K562 (cell line): Measurements from ENCODE around the gene ZNF652. TPM values are rescaled to one million over a fixed set of nuclear protein-coding genes. Genes with fewer than 3 reads are reported as not detected.
A peak's percentile ranks its signal among the peaks of the same experiment; 100 is the strongest.

ENCODE experiments used
- ATAC-seq: fragments of 200-7000 bp; cut with Tn5 transposase; 3 replicates; pipeline ENCODE4 v1.9.1; 2020; ENCODE audit warnings: moderate library complexity
- BruUV-seq: library from RNA; stranded (reverse); fragments of 400-500 nt; replicated peaks from 2 replicates; lab custom pipeline; 2021; lab: Mats Ljungman, UMichigan
- CTCF ChIA-PET: fragments of 300-600 bp; formaldehyde crosslinking; extraction: SDS; loops from one replicate; lab custom pipeline; 2021; ENCODE audit warnings: low intra/inter-chr PET ratio; lab: Yijun Ruan, JAX
- POLR2A ChIA-PET: fragments of 300-600, 350-650 bp; sonication (Branson Sonifier 250); formaldehyde crosslinking; extraction: SDS; loops from one replicate; lab custom pipeline; 2021; ENCODE audit warnings: antibody characterized with exemption, inconsistent platforms; lab: Yijun Ruan, JAX
- DNase-seq, 4 experiments: peaks; one replicate each; pipeline versions ENCODE4 v3.0.0 to v3.0.0-alpha.2; 2011 to 2018; ENCODE audit warnings: low spot score in 3 of 4, mixed read lengths in 3 of 4; ENCODE audit errors: extremely low read depth in 1 of 4
- FAIRE-seq: peaks from 2 replicates; lab custom pipeline; 2011; peaks lifted over from hg19 to GRCh38; lab: Jason Lieb, UNC
- H2AFZ ChIP-seq: 2 replicates; pipeline ENCODE4 v1.6.0; 2011; ENCODE audit warnings: low read depth, low read length, control low read depth, inconsistent platforms
- H3K27ac ChIP-seq: fragments of 200-600 bp; 3 replicates; pipeline ENCODE4 v1.8.0; 2011; ENCODE audit warnings: low read depth, mild to moderate bottlenecking, control low read depth, inconsistent platforms, low read length, moderate library complexity, mixed read lengths; ENCODE audit errors: extremely low read depth
- H3K27me3 ChIP-seq, 2 experiments: fragments of 300-600 bp in 1 of 2; 2 replicates in 1 of 2; 3 replicates in 1 of 2; pipeline versions ENCODE4 v1.6.0 to v1.8.0; 2011; ENCODE audit warnings: inconsistent platforms in 2 of 2, low read length in 2 of 2, mild to moderate bottlenecking in 1 of 2, mixed read lengths in 1 of 2, moderate library complexity in 1 of 2; ENCODE audit not compliant: control insufficient read depth in 2 of 2, insufficient read depth in 2 of 2
- H3K36me3 ChIP-seq: fragments of 300-600 bp; 3 replicates; pipeline ENCODE4 v1.8.0; 2011; ENCODE audit warnings: mild to moderate bottlenecking, low read length, inconsistent platforms; ENCODE audit not compliant: control insufficient read depth, insufficient read depth
- H3K4me1 ChIP-seq, 2 experiments: fragments of 200-600 bp in 1 of 2; replicated peaks in 1 of 2; 2 replicates in 1 of 2; 3 replicates in 1 of 2; pipeline versions ENCODE4 v1.5.1 to v1.8.0; 2011; ENCODE audit warnings: inconsistent platforms in 2 of 2, low read length in 2 of 2, mild to moderate bottlenecking in 1 of 2, mixed read lengths in 1 of 2, moderate library complexity in 1 of 2; ENCODE audit not compliant: control insufficient read depth in 2 of 2, insufficient read depth in 2 of 2
- H3K4me2 ChIP-seq: 2 replicates; pipeline ENCODE4 v1.6.1; 2011; ENCODE audit warnings: low read length, control low read depth, inconsistent platforms, mixed read lengths; ENCODE audit not compliant: insufficient read depth
- H3K4me3 ChIP-seq: fragments of 200-600 bp; sonication (generic), shearing (Covaris generic); 2 replicates; pipeline ENCODE4 v1.5.1; 2016; ENCODE audit warnings: control low read depth, inconsistent platforms
- H3K79me2 ChIP-seq: fragments of 200-600 bp; 3 replicates; pipeline ENCODE4 v1.8.0; 2011; ENCODE audit warnings: low read length, inconsistent platforms; ENCODE audit not compliant: control insufficient read depth, insufficient read depth
- H3K9ac ChIP-seq, 2 experiments: 2 replicates each; pipeline versions ENCODE4 v1.6.0 to v1.6.1; 2011; ENCODE audit warnings: low read depth in 2 of 2, low read length in 2 of 2, control low read depth in 1 of 2, inconsistent platforms in 1 of 2, mild to moderate bottlenecking in 1 of 2, mixed read lengths in 1 of 2; ENCODE audit not compliant: insufficient read depth in 1 of 2
- H3K9me1 ChIP-seq: one replicate; pipeline ENCODE4 v1.6.0; 2011; ENCODE audit warnings: inconsistent platforms, mild to moderate bottlenecking, low read length, moderate library complexity; ENCODE audit not compliant: control insufficient read depth, insufficient read depth
- H3K9me3 ChIP-seq: replicated peaks from 2 replicates; pipeline ENCODE4 v1.5.1; 2011; ENCODE audit warnings: low read depth, low read length, inconsistent platforms; ENCODE audit not compliant: control insufficient read depth, insufficient read depth
- H4K20me1 ChIP-seq: replicated peaks from 2 replicates; pipeline ENCODE4 v1.6.1; 2011; ENCODE audit warnings: low read length, inconsistent platforms, mixed read lengths; ENCODE audit not compliant: control insufficient read depth, insufficient read depth
- AFF4 ChIP-seq: sonication (generic); formaldehyde crosslinking; IDR thresholded peaks from 2 replicates; pipeline ENCODE4 v1.8.0; 2023; ENCODE audit warnings: mild to moderate bottlenecking, missing genetic modification reagents
- NR1H2 ChIP-seq: sonication (generic); formaldehyde crosslinking; IDR thresholded peaks from 2 replicates; pipeline ENCODE4 v1.4.0; 2020; ENCODE audit warnings: mild to moderate bottlenecking, missing genetic modification reagents
- SAP30 ChIP-seq: fragments of 200-600 bp; sonication (generic); IDR thresholded peaks from 2 replicates; pipeline ENCODE4 v1.6.1; 2012; ENCODE audit warnings: borderline replicate concordance, low read depth, mild to moderate bottlenecking, moderate library complexity, low read length, control low read depth, inconsistent platforms; ENCODE audit not compliant: insufficient read depth, poor library complexity, severe bottlenecking
- SRF ChIP-seq, 2 experiments: fragments of 250-450, 450-650 bp in 1 of 2; sonication (Bioruptor Pico) in 1 of 2; sonication (generic) in 1 of 2; formaldehyde crosslinking; IDR thresholded peaks; 2 replicates each; pipeline versions ENCODE4 v1.5.0 to v1.5.1; 2020 to 2022; ENCODE audit warnings: mild to moderate bottlenecking in 1 of 2, missing genetic modification reagents in 1 of 2
- ZKSCAN3 ChIP-seq: fragments of 250-450 bp; sonication (Bioruptor Pico); IDR thresholded peaks from 2 replicates; pipeline ENCODE4 v1.4.0; 2020
- ZNF584 ChIP-seq: fragments of 200-800 bp; sonication (Bioruptor generic); IDR thresholded peaks from 2 replicates; pipeline ENCODE4 v1.6.1; 2016; ENCODE audit warnings: low read depth, mild to moderate bottlenecking, missing genetic modification characterization, missing compliant biosample characterization
- WGBS: fragments of 100-300 bp; shearing (Covaris generic); methylation state at CpG from one replicate; pipeline ENCODE4 v1.1.6; 2016; ENCODE audit warnings: low coverage, mixed read lengths; ENCODE audit not compliant: insufficient coverage; ENCODE audit errors: missing lambda C conversion rate; 5-methylcytosine and 5-hydroxymethylcytosine counted together
- in situ Hi-C: fragments of 300-500 bp; cut with MboI; formaldehyde crosslinking; loops from 4 replicates; pipeline ENCODE4 v1.15.0; 2018; ENCODE audit warnings: inconsistent platforms, mixed read lengths
- intact Hi-C: fragments of 100-400 bp; cut with micrococcal nuclease; formaldehyde crosslinking; loops from 2 replicates; pipeline ENCODE4 v1.14.2; 2022
- polyA plus RNA-seq, 8 experiments: library from polyadenylated mRNA; depleted of rRNA in 4 of 8; stranded (reverse) in 5 of 8; unstranded in 3 of 8; fragments of >200 nt; fragmentation: Nextera tagmentation in 2 of 8; fragmentation: Illumina TruSeq in 1 of 8; extraction: Ambion mirVana in 2 of 8; extraction: Trizol in 1 of 8; gene quantifications; 2 replicates each; pipeline versions ENCODE4 v1.2.1 to v1.2.3, GENCODE V29; 2011 to 2014; ENCODE audit warnings: inconsistent platforms in 1 of 8, missing spikeins in 1 of 8
- total RNA-seq, 7 experiments: library from RNA; depleted of rRNA in 6 of 7; stranded (reverse); fragments of >200 nt in 6 of 7; fragmentation: Illumina TruSeq in 2 of 7; extraction: Trizol in 2 of 7; gene quantifications; 2 replicates each; pipeline versions ENCODE4 v1.2.1 to v1.2.3, GENCODE V29; 2011 to 2021; ENCODE audit warnings: low replicate concordance in 1 of 7

Gene ZNF652
- total and polyA plus RNA-seq, 9 of the 15 experiments (the other 6 are each of a cell fraction or from before 2014, with no cell fraction given): 5.1 to 15.5 (median 7.8) TPM

- TF ChIP-seq AFF4: no peak
- TF ChIP-seq SAP30: no peak
- TF ChIP-seq ZKSCAN3 (CRISPR knock-in tag): no peak
- no peak for TF ChIP-seq SRF (CRISPR knock-in tag; IDR thresholded peaks at IDR 0.05)
- TF ChIP-seq NR1H2 (CRISPR knock-in tag): no peak
- TF ChIP-seq ZNF584 (CRISPR knock-in tag): peak; percentile 99
- in situ Hi-C loops (no loop called here), intact Hi-C loops (no loop called here)
- no peak for FAIRE-seq
- Histone ChIP-seq H3K27me3 (peaks cover 10 to 39% of the 10 kb centered on the region in 2 experiments; a peak in 3 of 5 replicates), H3K9me1 (no peaks in the 10 kb centered on the region), H3K27ac (no peak overlapping the region), H4K20me1 (no peaks in the 10 kb centered on the region), H2AFZ (no peak overlapping the region), H3K36me3 (no peaks in the 10 kb centered on the region), H3K4me1 (no peaks in the 10 kb centered on the region), H3K9ac (no peak overlapping the region), H3K4me2 (no peak overlapping the region), H3K4me3 (no peak overlapping the region), H3K9me3 (peaks cover 3% of the 10 kb centered on the region; the same call in 1 of the 2 replicates), H3K79me2 (no peaks in the 10 kb centered on the region)
- no peak for ATAC-seq
- 59% methylated on average over 4 of the region's 4 CpGs for WGBS
- ChIA-PET POLR2A (interaction anchor here (1.1 kb wide), 1 partner anchor 10 kb away, joined by 4 read pairs; no protein-coding TSS in a partner anchor), CTCF (interaction anchor here (0.6 kb wide), 1 partner anchor 795 kb away, joined by 6 read pairs; no protein-coding TSS in a partner anchor)
- BruUV-seq: no TSS peak
- no peak for DNase-seq
These were observed 81.1 kb downstream of the ZNF652 start for GRCh38 chr17:49280918-49281317.
